IMR-90 (cell line): ENCODE measurements around the gene ITPR2. TPM values are rescaled to one million over a fixed set of nuclear protein-coding genes. Genes with fewer than 3 reads are reported as not detected.

Experiments used
- ATAC-seq: fragments of 200-7000 bp; cut with Tn5 transposase; 2 replicates; pipeline ENCODE4 v1.9.1; 2020; ENCODE audit warnings: low read depth, mild to moderate bottlenecking, moderate library complexity
- BruUV-seq: library from RNA; stranded (reverse); fragments of 400-500 nt; replicated peaks from 2 replicates; lab custom pipeline; 2021; lab: Mats Ljungman, UMichigan
- CTCF ChIA-PET: fragments of 300-600 bp; formaldehyde crosslinking; extraction: SDS; loops from one replicate; lab custom pipeline; 2021; ENCODE audit warnings: antibody characterized with exemption; lab: Yijun Ruan, JAX
- POLR2A ChIA-PET: fragments of 300-600 bp; sonication (Branson Sonifier 250); formaldehyde crosslinking; loops from one replicate; lab custom pipeline; 2022; ENCODE audit warnings: antibody characterized with exemption; ENCODE audit not compliant: unreplicated experiment; lab: Charles Lee
- DNase-seq: peaks from one replicate; pipeline ENCODE4 v3.0.0; 2013
- H2AFZ ChIP-seq: replicated peaks from 2 replicates; pipeline ENCODE3; 2013; ENCODE audit warnings: low read length, mild to moderate bottlenecking; ENCODE audit not compliant: poor library complexity
- H2AK5ac ChIP-seq: 2 replicates; pipeline ENCODE4 v1.6.1; 2013; ENCODE audit warnings: low read depth, low read length, inconsistent platforms
- H2AK9ac ChIP-seq: replicated peaks from 2 replicates; pipeline ENCODE3; 2013; ENCODE audit warnings: mild to moderate bottlenecking, low read depth, low read length, moderate library complexity; ENCODE audit not compliant: poor library complexity
- H2BK120ac ChIP-seq: 2 replicates; pipeline ENCODE4 v1.6.1; 2013; ENCODE audit warnings: low read depth, low read length, inconsistent platforms
- H2BK15ac ChIP-seq: 3 replicates; pipeline ENCODE4 v1.6.1; 2013; ENCODE audit warnings: low read depth, low read length, inconsistent platforms
- H2BK20ac ChIP-seq: 2 replicates; pipeline ENCODE4 v1.6.1; 2013; ENCODE audit warnings: low read depth, mild to moderate bottlenecking, inconsistent platforms, low read length, moderate library complexity
- H2BK5ac ChIP-seq: 2 replicates; pipeline ENCODE4 v1.6.1; 2013; ENCODE audit warnings: mild to moderate bottlenecking, low read depth, low read length, inconsistent platforms; ENCODE audit not compliant: poor library complexity, severe bottlenecking
- H3K14ac ChIP-seq: replicated peaks from 2 replicates; pipeline ENCODE4 v1.6.1; 2013; ENCODE audit warnings: low read depth, low read length, inconsistent platforms
- H3K18ac ChIP-seq: 2 replicates; pipeline ENCODE4 v1.6.1; 2013; ENCODE audit warnings: low read depth, low read length, control low read depth
- H3K23ac ChIP-seq: 2 replicates; pipeline ENCODE4 v1.6.1; 2013; ENCODE audit warnings: low read depth, low read length, inconsistent platforms
- H3K27ac ChIP-seq: 2 replicates; pipeline ENCODE4 v1.5.1; 2013; ENCODE audit warnings: mild to moderate bottlenecking, control low read depth, low read length; ENCODE audit not compliant: insufficient read depth
- H3K27me3 ChIP-seq: 2 replicates; pipeline ENCODE4 v1.6.1; 2013; ENCODE audit warnings: low read length; ENCODE audit not compliant: control insufficient read depth, insufficient read depth
- H3K36me3 ChIP-seq: 2 replicates; pipeline ENCODE4 v1.6.1; 2013; ENCODE audit warnings: low read length, mixed read lengths; ENCODE audit not compliant: control insufficient read depth, insufficient read depth
- H3K4ac ChIP-seq: 2 replicates; pipeline ENCODE4 v1.6.1; 2013; ENCODE audit warnings: low read depth, low read length, inconsistent platforms
- H3K4me1 ChIP-seq: 2 replicates; pipeline ENCODE4 v1.6.1; 2013; ENCODE audit warnings: low read length, mixed read lengths; ENCODE audit not compliant: control insufficient read depth, insufficient read depth
- H3K4me2 ChIP-seq: 2 replicates; pipeline ENCODE4 v1.6.1; 2013; ENCODE audit warnings: low read depth, mild to moderate bottlenecking, control low read depth, low read length, moderate library complexity
- H3K4me3 ChIP-seq: 2 replicates; pipeline ENCODE4 v1.5.1; 2013; ENCODE audit warnings: low read depth, mild to moderate bottlenecking, control low read depth, low read length, moderate library complexity; ENCODE audit not compliant: insufficient read depth
- H3K56ac ChIP-seq: 2 replicates; pipeline ENCODE4 v1.6.1; 2013; ENCODE audit warnings: low read length, inconsistent platforms; ENCODE audit not compliant: insufficient read depth; ENCODE audit errors: extremely low read depth
- H3K79me1 ChIP-seq, 2 experiments: 2 replicates each; pipeline ENCODE4 v1.6.1; 2013; ENCODE audit warnings: low read length in 2 of 2, inconsistent platforms in 1 of 2, low read depth in 1 of 2
- H3K9ac ChIP-seq: 2 replicates; pipeline ENCODE4 v1.6.1; 2013; ENCODE audit warnings: low read depth, low read length, control low read depth
- H3K9me1 ChIP-seq: 2 replicates; pipeline ENCODE4 v1.6.1; 2013; ENCODE audit warnings: low read length, inconsistent platforms; ENCODE audit not compliant: insufficient read depth
- H3K9me3 ChIP-seq: 2 replicates; pipeline ENCODE4 v1.6.1; 2013; ENCODE audit warnings: low read length; ENCODE audit not compliant: control insufficient read depth, insufficient read depth
- H4K20me1 ChIP-seq: 2 replicates; pipeline ENCODE4 v1.6.1; 2013; ENCODE audit warnings: low read length, inconsistent platforms; ENCODE audit not compliant: insufficient read depth
- H4K5ac ChIP-seq: 2 replicates; pipeline ENCODE4 v1.6.1; 2013; ENCODE audit warnings: mild to moderate bottlenecking, low read depth, low read length, control low read depth
- H4K8ac ChIP-seq, 2 experiments: 2 replicates each; pipeline ENCODE4 v1.6.1; 2013; ENCODE audit warnings: low read depth in 2 of 2, low read length in 2 of 2, control low read depth in 1 of 2, inconsistent platforms in 1 of 2
- H4K91ac ChIP-seq: 2 replicates; pipeline ENCODE4 v1.6.1; 2013; ENCODE audit warnings: low read depth, low read length, inconsistent platforms; ENCODE audit not compliant: insufficient read depth
- CHD1 ChIP-seq: IDR thresholded peaks from 2 replicates; pipeline ENCODE4 v1.6.1; 2012; ENCODE audit warnings: low read depth, low read length, improper control_type of control experiment
- MXI1 ChIP-seq: IDR thresholded peaks from 2 replicates; pipeline ENCODE4 v1.6.1; 2012; ENCODE audit warnings: low read depth, mild to moderate bottlenecking, low read length, moderate library complexity, borderline replicate concordance
- NFE2L2 ChIP-seq: fragments of 150-350 bp; IDR thresholded peaks from 2 replicates; pipeline ENCODE4 v1.6.1; 2016; ENCODE audit warnings: low read depth, mild to moderate bottlenecking, low read length
- RAD21 ChIP-seq: IDR thresholded peaks from 2 replicates; pipeline ENCODE4 v1.6.1; 2012; ENCODE audit warnings: low read length, improper control_type of control experiment
- RCOR1 ChIP-seq: IDR thresholded peaks from 2 replicates; pipeline ENCODE4 v1.6.1; 2012; ENCODE audit warnings: mild to moderate bottlenecking, low read length, improper control_type of control experiment; ENCODE audit not compliant: insufficient replicate concordance
- WGBS, 2 experiments: methylation state at CpG; one replicate each; pipeline versions ENCODE4 v1.1.5 to v1.1.7; 2013; ENCODE audit warnings: missing lambda C conversion rate in 2 of 2; ENCODE audit not compliant: insufficient read length in 1 of 2; ENCODE audit errors: extremely low coverage in 2 of 2; 5-methylcytosine and 5-hydroxymethylcytosine counted together
- dilution Hi-C: fragments of 300-500 bp; cut with HindIII; formaldehyde crosslinking; loops from one replicate; pipeline ENCODE4 v1.14.3; 2018; ENCODE audit warnings: low sequenced_read_pairs; ENCODE audit not compliant: unreplicated experiment
- in situ Hi-C: fragments of 300-500 bp; cut with MboI; formaldehyde crosslinking; loops from 3 replicates; pipeline ENCODE4 v1.14.3; 2019; ENCODE audit warnings: low sequenced_read_pairs, inconsistent platforms, mixed read lengths
- intact Hi-C: fragments of 100-400 bp; cut with micrococcal nuclease; formaldehyde crosslinking; loops from 2 replicates; pipeline ENCODE4 v1.10.0; 2022
- polyA plus RNA-seq, 3 experiments: library from polyadenylated mRNA; depleted of rRNA; stranded (reverse); fragments of >200 nt; gene quantifications; 2 replicates each; pipeline ENCODE4 v1.2.3, GENCODE V29; 2012; ENCODE audit warnings: low replicate concordance in 1 of 3
- total RNA-seq: library from RNA; depleted of rRNA; stranded (reverse); fragments of >200 nt; gene quantifications from 2 replicates; pipeline ENCODE4 v1.2.3, GENCODE V29; 2012
- TF ChIP-seq, protein P1 (sequence below): fragments of 150-350 bp; IDR thresholded peaks from 2 replicates; pipeline ENCODE4 v1.6.1; 2017; ENCODE audit warnings: mild to moderate bottlenecking, antibody characterized with exemption, low read length, low read depth
- TF ChIP-seq, protein P2 (sequence below): conservative IDR thresholded peaks from 2 replicates; pipeline ENCODE4 v1.5.1; 2012; ENCODE audit warnings: mild to moderate bottlenecking, low read depth, low read length, improper control_type of control experiment
- TF ChIP-seq, protein P3 (sequence below): fragments of 150-350 bp; IDR thresholded peaks from 2 replicates; pipeline ENCODE4 v1.6.1; 2016; ENCODE audit warnings: low read depth, mild to moderate bottlenecking, low read length, moderate library complexity, borderline replicate concordance

Gene ITPR2
- total and polyA plus RNA-seq, 2 of the 4 experiments (the other 2 are of a cell fraction) = 1.2 to 9.0 TPM

DNA sequence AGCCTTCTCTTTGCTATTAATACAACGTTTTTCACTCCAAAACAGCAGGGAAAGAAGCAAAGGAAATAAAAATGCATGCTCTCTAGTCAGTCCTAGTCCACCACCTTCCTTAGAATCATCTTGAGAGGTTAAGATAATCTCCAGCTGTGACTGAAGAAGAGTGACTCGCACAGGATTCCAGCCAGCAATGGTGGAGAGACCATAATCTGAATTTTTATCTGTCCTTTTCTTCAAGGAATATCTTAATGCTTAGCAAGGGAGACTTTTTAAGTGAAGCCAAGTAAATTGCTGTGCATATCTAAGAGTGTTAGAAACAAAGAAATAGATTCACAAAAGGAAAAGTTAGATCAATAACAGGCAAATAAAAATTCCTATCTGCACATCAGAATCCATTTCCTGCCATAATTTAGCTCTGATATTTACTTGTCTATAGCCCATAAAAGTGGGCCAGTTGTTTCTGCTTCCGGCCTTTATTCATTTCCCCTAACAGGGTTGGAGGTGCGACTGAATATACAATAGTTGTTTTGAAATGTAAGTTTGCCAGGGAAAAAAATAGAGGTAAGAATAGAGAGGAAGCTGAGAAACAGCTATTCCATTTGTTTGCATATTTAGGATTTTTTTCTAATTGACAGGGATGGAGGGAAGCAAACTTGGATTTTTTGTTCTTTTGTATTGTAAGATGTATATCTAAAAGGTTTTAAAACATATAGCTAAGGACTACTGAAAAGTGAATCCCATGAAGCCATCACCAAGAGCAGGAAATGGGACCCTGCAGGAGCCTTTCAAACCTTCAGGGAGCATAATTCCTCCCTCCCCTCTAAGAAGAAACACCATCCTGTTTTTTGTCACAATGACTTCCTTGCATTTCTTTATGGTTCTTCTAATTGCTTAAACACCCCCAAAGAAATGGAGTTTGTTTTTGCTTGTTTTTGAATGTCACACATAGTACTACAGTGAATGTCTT, 154.0 kb downstream of the ITPR2 start:
- H3K23ac ChIP-seq = peak overlapping the region; percentile 60; the same call in 1 of the 2 replicates
- WGBS, 2 experiments = no CpG with 5 or more reads among the region's 4 CpGs
- no TSS peak for BruUV-seq
- CTCF ChIA-PET = interaction anchor here (1.4 kb wide), 1 partner anchor 153 kb away, joined by 3 read pairs; no protein-coding TSS in a partner anchor
- in situ Hi-C loops = no loop called here
- no peak overlapping the region for H2BK20ac ChIP-seq
- H2AK5ac ChIP-seq = no peak overlapping the region
- intact Hi-C loops = no loop called here
- H3K14ac ChIP-seq = peak overlapping the region; percentile 79; the same call in 1 of the 2 replicates
- no peak overlapping the region for H3K27ac ChIP-seq
- TF ChIP-seq, protein P1, sequence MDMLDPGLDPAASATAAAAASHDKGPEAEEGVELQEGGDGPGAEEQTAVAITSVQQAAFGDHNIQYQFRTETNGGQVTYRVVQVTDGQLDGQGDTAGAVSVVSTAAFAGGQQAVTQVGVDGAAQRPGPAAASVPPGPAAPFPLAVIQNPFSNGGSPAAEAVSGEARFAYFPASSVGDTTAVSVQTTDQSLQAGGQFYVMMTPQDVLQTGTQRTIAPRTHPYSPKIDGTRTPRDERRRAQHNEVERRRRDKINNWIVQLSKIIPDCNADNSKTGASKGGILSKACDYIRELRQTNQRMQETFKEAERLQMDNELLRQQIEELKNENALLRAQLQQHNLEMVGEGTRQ = no peak
- TF ChIP-seq, protein P2, sequence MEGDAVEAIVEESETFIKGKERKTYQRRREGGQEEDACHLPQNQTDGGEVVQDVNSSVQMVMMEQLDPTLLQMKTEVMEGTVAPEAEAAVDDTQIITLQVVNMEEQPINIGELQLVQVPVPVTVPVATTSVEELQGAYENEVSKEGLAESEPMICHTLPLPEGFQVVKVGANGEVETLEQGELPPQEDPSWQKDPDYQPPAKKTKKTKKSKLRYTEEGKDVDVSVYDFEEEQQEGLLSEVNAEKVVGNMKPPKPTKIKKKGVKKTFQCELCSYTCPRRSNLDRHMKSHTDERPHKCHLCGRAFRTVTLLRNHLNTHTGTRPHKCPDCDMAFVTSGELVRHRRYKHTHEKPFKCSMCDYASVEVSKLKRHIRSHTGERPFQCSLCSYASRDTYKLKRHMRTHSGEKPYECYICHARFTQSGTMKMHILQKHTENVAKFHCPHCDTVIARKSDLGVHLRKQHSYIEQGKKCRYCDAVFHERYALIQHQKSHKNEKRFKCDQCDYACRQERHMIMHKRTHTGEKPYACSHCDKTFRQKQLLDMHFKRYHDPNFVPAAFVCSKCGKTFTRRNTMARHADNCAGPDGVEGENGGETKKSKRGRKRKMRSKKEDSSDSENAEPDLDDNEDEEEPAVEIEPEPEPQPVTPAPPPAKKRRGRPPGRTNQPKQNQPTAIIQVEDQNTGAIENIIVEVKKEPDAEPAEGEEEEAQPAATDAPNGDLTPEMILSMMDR = no peak
- TF ChIP-seq, protein P3, sequence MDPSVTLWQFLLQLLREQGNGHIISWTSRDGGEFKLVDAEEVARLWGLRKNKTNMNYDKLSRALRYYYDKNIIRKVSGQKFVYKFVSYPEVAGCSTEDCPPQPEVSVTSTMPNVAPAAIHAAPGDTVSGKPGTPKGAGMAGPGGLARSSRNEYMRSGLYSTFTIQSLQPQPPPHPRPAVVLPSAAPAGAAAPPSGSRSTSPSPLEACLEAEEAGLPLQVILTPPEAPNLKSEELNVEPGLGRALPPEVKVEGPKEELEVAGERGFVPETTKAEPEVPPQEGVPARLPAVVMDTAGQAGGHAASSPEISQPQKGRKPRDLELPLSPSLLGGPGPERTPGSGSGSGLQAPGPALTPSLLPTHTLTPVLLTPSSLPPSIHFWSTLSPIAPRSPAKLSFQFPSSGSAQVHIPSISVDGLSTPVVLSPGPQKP = no peak
- TF ChIP-seq MXI1 (no peak), NFE2L2 (no peak), RAD21 (no peak), CHD1 (no peak), RCOR1 (no peak)
- H2AFZ ChIP-seq = no peak overlapping the region
- H3K56ac ChIP-seq = no peak overlapping the region
- H2BK5ac ChIP-seq = peak overlapping the region; percentile 39
- no peak overlapping the region for H2AK9ac ChIP-seq
- H2BK15ac ChIP-seq = 0 out of 3 replicates have a peak overlapping the region, but pooled peaks have one; percentile 52
- no peaks in the 10 kb centered on the region for H4K20me1 ChIP-seq
- H3K4me3 ChIP-seq = no peak overlapping the region
- no peak overlapping the region for H3K18ac ChIP-seq
- H4K8ac ChIP-seq = no peak overlapping the region
- H3K9me1 ChIP-seq = 0 out of 2 replicates have a peak, but pooled peaks cover 3% of the 10 kb centered on the region
- H3K27me3 ChIP-seq = no peaks in the 10 kb centered on the region
- dilution Hi-C loops = no loop called here
- H3K4ac ChIP-seq = no peak overlapping the region
- peak; percentile 70 for ATAC-seq
- H2BK120ac ChIP-seq = 0 out of 2 replicates have a peak overlapping the region, but pooled peaks have one; percentile 10
- H3K9me3 ChIP-seq = peaks cover 6% of the 10 kb centered on the region; the same call in 1 of the 2 replicates
- POLR2A ChIA-PET = interaction anchor here (0.5 kb wide), 1 partner anchor 1832 kb away, joined by 3 read pairs; no protein-coding TSS in a partner anchor
- H4K91ac ChIP-seq = no peak overlapping the region
- peaks cover 8% of the 10 kb centered on the region for H3K4me1 ChIP-seq
- H3K9ac ChIP-seq = no peak overlapping the region
- H4K5ac ChIP-seq = no peak overlapping the region
- no peaks in the 10 kb centered on the region for H3K79me1 ChIP-seq
- peak overlapping the region; percentile 25; the same call in 1 of the 2 replicates for H3K4me2 ChIP-seq
- H3K36me3 ChIP-seq = no peaks in the 10 kb centered on the region
- DNase-seq = peak; percentile 32
